HepG2 (cell line): ENCODE results near the gene MEG3. TPM values are rescaled to one million over a fixed set of nuclear protein-coding genes. Genes with fewer than 3 reads are reported as not detected.

Experiments used
- ATAC-seq: fragments of 200-7000 bp; cut with Tn5 transposase; 3 replicates; pipeline ENCODE4 v1.9.1; 2020; ENCODE audit warnings: mild to moderate bottlenecking, moderate library complexity
- BruUV-seq: library from RNA; stranded (reverse); fragments of 400-500 nt; replicated peaks from 2 replicates; lab custom pipeline; 2021; lab: Mats Ljungman, UMichigan
- CTCF ChIA-PET: fragments of 300-600 bp; formaldehyde crosslinking; extraction: SDS; loops from one replicate; lab custom pipeline; 2021; ENCODE audit warnings: low total read pairs, inconsistent platforms, low intra/inter-chr PET ratio; lab: Yijun Ruan, JAX
- POLR2A ChIA-PET: fragments of 350-600 bp; sonication (Branson Sonifier 250); formaldehyde crosslinking; loops from one replicate; lab custom pipeline; 2020; ENCODE audit warnings: antibody characterized with exemption, inconsistent platforms; lab: Yijun Ruan, JAX
- DNase-seq: peaks from one replicate; pipeline ENCODE4 v3.0.0-alpha.2; 2015; ENCODE audit warnings: low spot score
- FAIRE-seq: peaks from 3 replicates; lab custom pipeline; 2011; peaks lifted over from hg19 to GRCh38; lab: Jason Lieb, UNC
- H2AFZ ChIP-seq: one replicate; pipeline ENCODE4 v1.6.1; 2011; ENCODE audit warnings: low read length, inconsistent platforms
- H3K27ac ChIP-seq: fragments of 300-600 bp; 3 replicates; pipeline ENCODE4 v1.8.0; 2011; ENCODE audit warnings: mixed run types, mild to moderate bottlenecking, mixed read lengths, low read length, inconsistent platforms; ENCODE audit not compliant: insufficient read depth; ENCODE audit errors: extremely low read length
- H3K27me3 ChIP-seq, 2 experiments: fragments of 200-600 bp in 1 of 2; 2 replicates in 1 of 2; 3 replicates in 1 of 2; pipeline versions ENCODE4 v1.6.0 to v1.8.0; 2011; ENCODE audit warnings: low read length in 2 of 2, mild to moderate bottlenecking in 2 of 2, moderate library complexity in 2 of 2, inconsistent platforms in 1 of 2; ENCODE audit not compliant: insufficient read depth in 2 of 2, control insufficient read depth in 1 of 2
- H3K36me3 ChIP-seq, 2 experiments: fragments of 200-600 bp in 1 of 2; replicated peaks in 1 of 2; 2 replicates in 1 of 2; 3 replicates in 1 of 2; pipeline versions ENCODE4 v1.5.1 to v1.8.0; 2011; ENCODE audit warnings: low read length in 2 of 2, inconsistent platforms in 1 of 2; ENCODE audit not compliant: insufficient read depth in 2 of 2, control insufficient read depth in 1 of 2
- H3K4me1 ChIP-seq: 2 replicates; pipeline ENCODE4 v1.5.1; 2012; ENCODE audit warnings: low read length, inconsistent platforms; ENCODE audit not compliant: insufficient read depth
- H3K4me2 ChIP-seq: 2 replicates; pipeline ENCODE4 v1.6.0; 2011; ENCODE audit warnings: low read depth, low read length, inconsistent platforms
- H3K4me3 ChIP-seq, 3 experiments: fragments of 200-600 bp in 1 of 3; sonication (generic), shearing (Covaris generic) in 1 of 3; replicated peaks in 1 of 3; 2 replicates each; pipeline ENCODE4 v1.5.1; 2011 to 2016; ENCODE audit warnings: low read length in 3 of 3, inconsistent platforms in 2 of 3, low read depth in 2 of 3, mild to moderate bottlenecking in 2 of 3, control low read depth in 1 of 3, mixed read lengths in 1 of 3; ENCODE audit not compliant: insufficient read depth in 1 of 3
- H3K79me2 ChIP-seq: one replicate; pipeline ENCODE4 v1.6.1; 2011; ENCODE audit warnings: low read length, inconsistent platforms; ENCODE audit not compliant: insufficient read depth
- H3K9ac ChIP-seq: 2 replicates; pipeline ENCODE4 v1.6.0; 2011; ENCODE audit warnings: mild to moderate bottlenecking, low read depth, low read length, inconsistent platforms; ENCODE audit not compliant: insufficient read depth
- H3K9me3 ChIP-seq: 2 replicates; pipeline ENCODE4 v1.5.1; 2012; ENCODE audit warnings: mild to moderate bottlenecking, low read length
- H4K20me1 ChIP-seq: 2 replicates; pipeline ENCODE4 v1.6.0; 2011; ENCODE audit warnings: inconsistent platforms, mild to moderate bottlenecking, low read length, moderate library complexity; ENCODE audit not compliant: insufficient read depth
- CREB1 ChIP-seq, 2 experiments: fragments of 450-650 bp in 1 of 2; IDR thresholded peaks; 2 replicates each; pipeline ENCODE4 v1.6.1; 2016 to 2017; ENCODE audit warnings: control low read depth in 1 of 2, mild to moderate bottlenecking in 1 of 2, missing compliant biosample characterization in 1 of 2, missing genetic modification characterization in 1 of 2
- MNT ChIP-seq: fragments of 450-650 bp; IDR thresholded peaks from 2 replicates; pipeline ENCODE4 v1.6.1; 2016
- PAXIP1 ChIP-seq: sonication (generic); formaldehyde crosslinking; conservative IDR thresholded peaks from 2 replicates; pipeline ENCODE4 v1.4.0; 2020; ENCODE audit warnings: mild to moderate bottlenecking, missing genetic modification reagents, moderate library complexity
- REST ChIP-seq, 2 experiments: IDR thresholded peaks; 2 replicates each; pipeline ENCODE4 v1.6.1; 2011 to 2012; ENCODE audit warnings: low read length in 2 of 2, borderline replicate concordance in 1 of 2, low read depth in 1 of 2, mild to moderate bottlenecking in 1 of 2, moderate library complexity in 1 of 2
- SSRP1 ChIP-seq: IDR thresholded peaks from 2 replicates; pipeline ENCODE4 v1.6.1; 2016; ENCODE audit warnings: control low read depth
- TCF7 ChIP-seq: sonication (generic); IDR thresholded peaks from 2 replicates; pipeline ENCODE4 v1.6.1; 2016; ENCODE audit warnings: antibody characterized with exemption, low read depth
- ZFY ChIP-seq: sonication (generic); formaldehyde crosslinking; IDR thresholded peaks from 2 replicates; pipeline ENCODE4 v1.4.0; 2020; ENCODE audit warnings: missing genetic modification reagents
- ZNF329 ChIP-seq: sonication (generic); formaldehyde crosslinking; IDR thresholded peaks from 2 replicates; pipeline ENCODE4 v1.9.0; 2021; ENCODE audit warnings: low read depth, mild to moderate bottlenecking, missing genetic modification reagents
- ZNF343 ChIP-seq: sonication (generic); formaldehyde crosslinking; IDR thresholded peaks from 2 replicates; pipeline ENCODE4 v1.4.0; 2020; ENCODE audit warnings: mild to moderate bottlenecking, missing genetic modification reagents
- ZNF432 ChIP-seq: sonication (generic); formaldehyde crosslinking; IDR thresholded peaks from 2 replicates; pipeline ENCODE4 v1.5.0; 2020; ENCODE audit warnings: missing genetic modification reagents, mild to moderate bottlenecking, borderline replicate concordance
- ZNF607 ChIP-seq: sonication (generic); formaldehyde crosslinking; IDR thresholded peaks from 2 replicates; pipeline ENCODE4 v1.5.1; 2020; ENCODE audit warnings: missing genetic modification reagents, mild to moderate bottlenecking, borderline replicate concordance
- ZNF7 ChIP-seq: IDR thresholded peaks from 2 replicates; pipeline ENCODE4 v1.6.1; 2016; ENCODE audit warnings: missing biosample characterization, missing genetic modification reagents
- ZNF75D ChIP-seq: sonication (generic); formaldehyde crosslinking; IDR thresholded peaks from 2 replicates; pipeline ENCODE4 v1.8.1; 2023; ENCODE audit warnings: missing genetic modification reagents, mild to moderate bottlenecking, borderline replicate concordance
- WGBS: methylation state at CpG from one replicate; pipeline ENCODE4 v1.1.6; 2017; ENCODE audit warnings: low lambda C conversion rate; 5-methylcytosine and 5-hydroxymethylcytosine counted together
- in situ Hi-C: cut with HindIII; loops from 2 replicates; pipeline ENCODE4 v1.10.0; 2017; ENCODE audit warnings: low pct_unique_long_range_greater_than_20kb; ENCODE audit not compliant: extremely low pct_ligation_motif_present
- intact Hi-C: fragments of 100-400 bp; cut with micrococcal nuclease; formaldehyde crosslinking; loops from one replicate; pipeline ENCODE4 v1.10.0; 2022; ENCODE audit not compliant: unreplicated experiment
- polyA plus RNA-seq, 8 experiments: library from polyadenylated mRNA; depleted of rRNA in 3 of 8; stranded (reverse) in 7 of 8; unstranded in 1 of 8; fragments of >200 nt; fragmentation: Illumina TruSeq in 4 of 8; extraction: Trizol in 4 of 8; gene quantifications; 2 replicates each; pipeline versions ENCODE4 v1.2.1 to v1.2.3, GENCODE V29; 2011 to 2016; ENCODE audit warnings: low read depth in 4 of 8, missing spikeins in 1 of 8, mixed read lengths in 1 of 8; ENCODE audit not compliant: insufficient read depth in 1 of 8
- total RNA-seq, 5 experiments: library from RNA; depleted of rRNA; stranded (reverse); fragments of >200 nt; fragmentation: Illumina TruSeq; extraction: Trizol; gene quantifications; 2 replicates each; pipeline ENCODE4 v1.2.3, GENCODE V29; 2016; ENCODE audit warnings: low read depth in 1 of 5

The MEG3 gene
- total and polyA plus RNA-seq, 2 of the 13 experiments (the other 11 are each of a cell fraction or from before 2014, with no cell fraction given): 0.17 TPM; not detected in 1

- FAIRE-seq: no peak
- intact Hi-C loops (no loop called here), in situ Hi-C loops (no loop called here)
- DNase-seq: peak; percentile 22
- Histone ChIP-seq H2AFZ (no peak overlapping the region), H3K4me1 (no peaks in the 10 kb centered on the region), H3K36me3 (no peaks in the 10 kb centered on the region), H3K9me3 (no peaks in the 10 kb centered on the region), H3K4me2 (no peak overlapping the region; the same call in 1 of the 2 replicates), H3K27ac (no peak overlapping the region), H3K4me3 (no peak overlapping the region), H3K79me2 (no peaks in the 10 kb centered on the region), H4K20me1 (no peaks in the 10 kb centered on the region), H3K9ac (no peak overlapping the region), H3K27me3 (peaks cover 7 to 17% of the 10 kb centered on the region in 2 experiments)
- no TSS peak for BruUV-seq
- TF ChIP-seq ZFY (CRISPR knock-in tag) (no peak), TCF7 (no peak), ZNF607 (CRISPR knock-in tag) (no peak), ZNF432 (no peak), SSRP1 (CRISPR knock-in tag) (no peak), PAXIP1 (CRISPR knock-in tag) (no peak), CREB1 (IDR thresholded peaks at IDR 0.05) (peak; percentile 7; the same call in 1 of the 2 replicates), CREB1 (CRISPR knock-in tag; IDR thresholded peaks at IDR 0.05) (no peak), ZNF329 (no peak), ZNF343 (no peak), ZNF75D (no peak), MNT (peak; percentile 85), ZNF7 (CRISPR knock-in tag) (no peak), REST (IDR thresholded peaks at IDR 0.05; ENCODE audit: borderline replicate concordance in 1 of 2, low read depth in 1 of 2, low read length in 2 of 2) (no peak)
- WGBS: 25% methylated on average over 16 of the region's 16 CpGs
- ATAC-seq: 0 out of 3 replicates have a peak, but pooled peaks have one; percentile 14
- ChIA-PET CTCF (no interaction called here), POLR2A (no interaction called here)
These were observed 45.6 kb downstream of the MEG3 start for GRCh38 chr14:100871234-100872186.
